DMS114 treated with DMSO at 0.1 percent for 48 hours (cell line): Measurements from ENCODE around the gene VPS18.
A peak's percentile ranks its signal among the peaks of the same experiment; 100 is the strongest.

Experiments
- DNase-seq: peaks from one replicate; lab custom pipeline; 2025; ENCODE audit not compliant: unreplicated experiment; lab: John Stamatoyannopoulos, UW

VPS18 gene

DNA sequence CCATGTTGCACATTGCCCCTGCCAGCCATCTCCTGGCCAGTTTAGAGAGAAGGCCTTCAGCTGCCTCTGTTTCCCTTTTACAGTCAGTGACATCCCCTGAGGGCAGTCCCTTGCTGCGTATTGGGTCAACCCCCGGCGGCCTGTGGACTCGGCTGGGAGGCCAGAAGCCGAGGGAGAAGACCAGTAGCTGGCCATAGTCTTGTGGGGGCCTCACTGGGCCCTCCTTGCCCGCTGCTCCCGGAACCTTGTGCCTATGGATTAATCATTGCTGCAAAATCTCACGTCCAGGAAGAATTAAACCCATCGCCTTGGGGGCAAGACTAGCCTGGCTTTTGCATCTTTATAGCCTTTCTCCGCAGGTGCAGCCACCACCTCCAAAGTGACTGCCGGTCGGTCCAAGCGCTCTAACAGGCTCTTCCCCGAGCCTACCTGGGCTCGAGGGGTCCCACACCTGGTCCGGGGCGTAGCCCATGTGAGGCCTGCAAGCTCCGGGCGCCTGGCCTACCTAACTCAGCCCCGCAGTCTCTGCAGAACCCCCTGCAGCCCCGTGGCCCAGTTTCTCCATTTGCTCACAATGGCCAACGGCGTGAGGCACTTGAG, 58.2 kb downstream of the VPS18 start:
- no peak for DNase-seq

DNA sequence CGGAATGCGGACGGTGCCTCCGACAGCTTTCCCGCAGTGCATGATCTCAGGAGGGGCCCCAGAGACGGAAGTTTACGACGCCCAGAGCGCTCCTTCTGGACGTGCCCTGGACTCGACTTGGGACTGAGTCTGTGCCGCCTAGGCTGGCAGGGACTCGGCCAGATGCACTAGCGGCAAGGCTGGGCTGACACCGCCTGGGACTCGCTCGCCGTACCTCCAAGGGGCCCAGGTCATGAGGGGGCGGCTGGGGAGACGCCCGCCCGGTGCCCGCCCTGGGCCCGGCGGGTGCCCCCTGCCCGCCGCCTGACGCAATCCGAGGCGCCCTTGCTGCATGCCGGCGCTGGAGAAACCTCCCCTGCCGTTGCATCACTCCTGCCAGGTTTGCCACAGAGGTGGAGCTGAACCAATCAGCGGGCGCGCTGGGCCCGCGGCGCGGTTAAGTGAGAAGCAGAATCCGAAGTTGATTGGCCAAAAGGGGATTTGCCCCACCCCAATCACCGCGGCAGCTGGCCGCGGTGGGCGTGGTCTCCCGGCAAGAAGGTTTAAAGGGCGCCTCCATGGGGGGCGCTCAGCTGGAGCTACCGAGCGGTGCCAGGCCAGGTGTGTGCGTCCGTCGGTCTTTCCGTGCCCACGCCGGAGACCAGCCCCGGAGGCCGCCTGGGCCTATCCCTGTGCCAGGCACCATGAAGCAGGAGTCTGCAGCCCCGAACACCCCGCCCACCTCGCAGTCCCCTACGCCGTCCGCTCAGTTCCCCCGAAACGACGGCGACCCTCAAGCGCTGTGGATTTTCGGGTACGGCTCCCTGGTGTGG, 58.9 kb downstream of the VPS18 start, which contains the start of gene CHAC1:
CHAC1 (plus strand) TSS at position 571 of the 812 bp plus-strand sequence; CDS start at position 684, 113 bp downstream.
- peak; percentile 93 for DNase-seq
